ENCODE results near the gene CRYBG3.

CRYBG3 gene

GRCh38 chr3:97821774-97822358 is at the start of gene CRYBG3:
Gene CRYBG3 (plus strand): TSS chr3:97822011. CDS start chr3:97822207, 196 bp downstream.
- Histone ChIP-seq H3K4me1 (ENCODE audit: insufficient read depth, poor library complexity, severe bottlenecking) (peaks cover 2% of the 10 kb centered on the region), H3K27ac (ENCODE audit: poor library complexity, severe bottlenecking) (peak within 1 kb of the TSS; percentile 31), H3K36me3 (ENCODE audit: low read depth) (no peaks in the 10 kb centered on the region), H3K9me3 (ENCODE audit: severe bottlenecking) (no peaks in the 10 kb centered on the region), H3K4me3 (ENCODE audit: severe bottlenecking) (peak within 1 kb of the TSS; percentile 68), H3K27me3 (ENCODE audit: insufficient read depth, poor library complexity, severe bottlenecking) (no peaks in the 10 kb centered on the region)
- peak; percentile 75 for DNase-seq (ENCODE audit: low spot score)
- ATAC-seq (ENCODE audit: low read depth): peak; percentile 96
- peak; percentile 42 for TF ChIP-seq CTCF (IDR thresholded peaks at IDR 0.05; ENCODE audit: poor library complexity, severe bottlenecking)

GRCh38 chr3:97772926-97773325 is 48.9 kb upstream of the CRYBG3 start:
- Histone ChIP-seq H3K27ac (ENCODE audit: poor library complexity, severe bottlenecking) (no peak overlapping the region), H3K4me1 (ENCODE audit: insufficient read depth, poor library complexity, severe bottlenecking) (no peaks in the 10 kb centered on the region), H3K9me3 (ENCODE audit: severe bottlenecking) (no peaks in the 10 kb centered on the region), H3K4me3 (ENCODE audit: severe bottlenecking) (no peak overlapping the region), H3K36me3 (ENCODE audit: low read depth) (no peaks in the 10 kb centered on the region), H3K27me3 (ENCODE audit: insufficient read depth, poor library complexity, severe bottlenecking) (no peaks in the 10 kb centered on the region)
- no peak for DNase-seq (ENCODE audit: low spot score)
- no peak for TF ChIP-seq CTCF (IDR thresholded peaks at IDR 0.05; ENCODE audit: poor library complexity, severe bottlenecking)
- no peak for ATAC-seq (ENCODE audit: low read depth)

GRCh38 chr3:97778152-97778551 is 43.7 kb upstream of the CRYBG3 start:
- no peaks in the 10 kb centered on the region for H3K27me3 ChIP-seq (ENCODE audit: insufficient read depth, poor library complexity, severe bottlenecking)

GRCh38 chr3:97793420-97794019 is 28.3 kb upstream of the CRYBG3 start:
- Histone ChIP-seq H3K9me3 (ENCODE audit: severe bottlenecking) (no peaks in the 10 kb centered on the region), H3K4me3 (ENCODE audit: severe bottlenecking) (no peak overlapping the region), H3K27ac (ENCODE audit: poor library complexity, severe bottlenecking) (no peak overlapping the region), H3K36me3 (ENCODE audit: low read depth) (peaks cover 8% of the 10 kb centered on the region; the same call in 1 of the 2 replicates), H3K4me1 (ENCODE audit: insufficient read depth, poor library complexity, severe bottlenecking) (no peaks in the 10 kb centered on the region), H3K27me3 (ENCODE audit: insufficient read depth, poor library complexity, severe bottlenecking) (no peaks in the 10 kb centered on the region)
- TF ChIP-seq CTCF (IDR thresholded peaks at IDR 0.05; ENCODE audit: poor library complexity, severe bottlenecking): peak; percentile 88
- no peak for DNase-seq (ENCODE audit: low spot score)
- ATAC-seq (ENCODE audit: low read depth): no peak

More at GRCh38 chr3:97778152-97778551, 43.7 kb upstream of the CRYBG3 start:
- Histone ChIP-seq H3K36me3 (ENCODE audit: low read depth) (no peaks in the 10 kb centered on the region), H3K4me3 (ENCODE audit: severe bottlenecking) (no peak overlapping the region), H3K9me3 (ENCODE audit: severe bottlenecking) (no peaks in the 10 kb centered on the region), H3K27ac (ENCODE audit: poor library complexity, severe bottlenecking) (no peak overlapping the region), H3K4me1 (ENCODE audit: insufficient read depth, poor library complexity, severe bottlenecking) (no peaks in the 10 kb centered on the region)
- DNase-seq (ENCODE audit: low spot score) (no peak), ATAC-seq (ENCODE audit: low read depth) (no peak)
- no peak for TF ChIP-seq CTCF (IDR thresholded peaks at IDR 0.05; ENCODE audit: poor library complexity, severe bottlenecking)

GRCh38 chr3:97795951-97796350 is 25.9 kb upstream of the CRYBG3 start:
- TF ChIP-seq CTCF (IDR thresholded peaks at IDR 0.05; ENCODE audit: poor library complexity, severe bottlenecking): no peak
- Histone ChIP-seq H3K9me3 (ENCODE audit: severe bottlenecking) (no peaks in the 10 kb centered on the region), H3K27ac (ENCODE audit: poor library complexity, severe bottlenecking) (no peak overlapping the region), H3K27me3 (ENCODE audit: insufficient read depth, poor library complexity, severe bottlenecking) (no peaks in the 10 kb centered on the region), H3K4me3 (ENCODE audit: severe bottlenecking) (no peak overlapping the region), H3K4me1 (ENCODE audit: insufficient read depth, poor library complexity, severe bottlenecking) (no peaks in the 10 kb centered on the region), H3K36me3 (ENCODE audit: low read depth) (peaks cover 4% of the 10 kb centered on the region; the same call in 1 of the 2 replicates)
- ATAC-seq (ENCODE audit: low read depth): no peak
- DNase-seq (ENCODE audit: low spot score): no peak
